K562 (cell line): Measurements from ENCODE around the gene ADK. TPM values are rescaled to one million over a fixed set of nuclear protein-coding genes. Genes with fewer than 3 reads are reported as not detected.

Experiments used
- CHD7 ChIP-seq: fragments of 200-600 bp; sonication (generic); IDR thresholded peaks from one replicate; pipeline ENCODE4 v1.6.1; 2012; ENCODE audit warnings: mild to moderate bottlenecking, low read depth, low read length, inconsistent platforms
- E4F1 ChIP-seq: fragments of 250-450 bp; sonication (Bioruptor Pico); IDR thresholded peaks from 2 replicates; pipeline ENCODE4 v1.5.0; 2021; ENCODE audit warnings: mild to moderate bottlenecking, borderline replicate concordance
- HNRNPLL ChIP-seq: fragments of 200-400 bp; formaldehyde crosslinking; IDR thresholded peaks from 2 replicates; pipeline ENCODE4 v1.6.1; 2017; ENCODE audit warnings: low read length, low read depth, mild to moderate bottlenecking; ENCODE audit not compliant: poor library complexity, severe bottlenecking
- JUN ChIP-seq, 2 experiments: sonication (generic) in 1 of 2; formaldehyde crosslinking in 1 of 2; IDR thresholded peaks; 2 replicates each; pipeline versions ENCODE4 v1.6.1 to v1.8.0; 2012 to 2022; ENCODE audit warnings: borderline replicate concordance in 2 of 2, mild to moderate bottlenecking in 2 of 2, improper control_type of control experiment in 1 of 2, low read depth in 1 of 2, low read length in 1 of 2, missing genetic modification reagents in 1 of 2
- POLR2AphosphoS2 ChIP-seq: IDR thresholded peaks from 2 replicates; pipeline ENCODE4 v1.6.1; 2012; ENCODE audit warnings: low read length, improper control_type of control experiment
- RNF219 ChIP-seq: fragments of 250-450 bp; sonication (Bioruptor Pico); IDR thresholded peaks from 2 replicates; pipeline ENCODE4 v1.5.0; 2022; ENCODE audit warnings: mild to moderate bottlenecking
- SMARCA4 ChIP-seq: fragments of 450-650 bp; IDR thresholded peaks from 2 replicates; pipeline ENCODE4 v1.6.1; 2016
- XRCC3 ChIP-seq: fragments of 450-650 bp; IDR thresholded peaks from 2 replicates; pipeline ENCODE4 v1.6.1; 2017; ENCODE audit warnings: mild to moderate bottlenecking, moderate library complexity
- ZNF165 ChIP-seq: fragments of 250-450 bp; sonication (Bioruptor Pico); IDR thresholded peaks from 2 replicates; pipeline ENCODE4 v1.4.0; 2020; ENCODE audit warnings: borderline replicate concordance
- ZNF24 ChIP-seq: fragments of 450-650 bp; IDR thresholded peaks from 2 replicates; pipeline ENCODE4 v1.6.1; 2016
- ZNF586 ChIP-seq: fragments of 450-650 bp; formaldehyde crosslinking; conservative IDR thresholded peaks from 2 replicates; pipeline ENCODE4 v1.4.0; 2020; ENCODE audit warnings: mild to moderate bottlenecking, moderate library complexity
- polyA plus RNA-seq, 8 experiments: library from polyadenylated mRNA; depleted of rRNA in 4 of 8; stranded (reverse) in 5 of 8; unstranded in 3 of 8; fragments of >200 nt; fragmentation: Nextera tagmentation in 2 of 8; fragmentation: Illumina TruSeq in 1 of 8; extraction: Ambion mirVana in 2 of 8; extraction: Trizol in 1 of 8; gene quantifications; 2 replicates each; pipeline versions ENCODE4 v1.2.1 to v1.2.3, GENCODE V29; 2011 to 2014; ENCODE audit warnings: inconsistent platforms in 1 of 8, missing spikeins in 1 of 8
- total RNA-seq, 7 experiments: library from RNA; depleted of rRNA in 6 of 7; stranded (reverse); fragments of >200 nt in 6 of 7; fragmentation: Illumina TruSeq in 2 of 7; extraction: Trizol in 2 of 7; gene quantifications; 2 replicates each; pipeline versions ENCODE4 v1.2.1 to v1.2.3, GENCODE V29; 2011 to 2021; ENCODE audit warnings: low replicate concordance in 1 of 7

Gene ADK
- total and polyA plus RNA-seq, 9 of the 15 experiments (the other 6 are each of a cell fraction or from before 2014, with no cell fraction given) = 54.2 to 97.8 (median 73.6) TPM

GRCh38 chr10:74223755-74224529, 72.9 kb downstream of the ADK start (continued):
- TF ChIP-seq CHD7 = no peak
- no peak for TF ChIP-seq HNRNPLL
- no peak for TF ChIP-seq ZNF586
- TF ChIP-seq POLR2AphosphoS2 = no peak
- TF ChIP-seq RNF219 (CRISPR knock-in tag) = no peak
- TF ChIP-seq XRCC3 = no peak
- TF ChIP-seq E4F1 (CRISPR knock-in tag) = no peak
- no peak for TF ChIP-seq ZNF165 (CRISPR knock-in tag)
- no peak for TF ChIP-seq ZNF24
- 0 out of 2 replicates have a peak, but pooled peaks have one; percentile 27 for TF ChIP-seq JUN (IDR thresholded peaks at IDR 0.05; ENCODE audit: borderline replicate concordance, low read depth, low read length)
- TF ChIP-seq JUN (CRISPR knock-in tag; IDR thresholded peaks at IDR 0.05; ENCODE audit: borderline replicate concordance) = no peak
- TF ChIP-seq SMARCA4 = 0 out of 2 replicates have a peak, but pooled peaks have one; percentile 24
